Measurements from ENCODE around the gene MLPH. TPM values are rescaled to one million over a fixed set of nuclear protein-coding genes. Genes with fewer than 3 reads are reported as not detected.

MLPH gene
- total RNA-seq, 3 donors from 2014 or later: 0.38 to 0.48 (median 0.47) TPM

DNA sequence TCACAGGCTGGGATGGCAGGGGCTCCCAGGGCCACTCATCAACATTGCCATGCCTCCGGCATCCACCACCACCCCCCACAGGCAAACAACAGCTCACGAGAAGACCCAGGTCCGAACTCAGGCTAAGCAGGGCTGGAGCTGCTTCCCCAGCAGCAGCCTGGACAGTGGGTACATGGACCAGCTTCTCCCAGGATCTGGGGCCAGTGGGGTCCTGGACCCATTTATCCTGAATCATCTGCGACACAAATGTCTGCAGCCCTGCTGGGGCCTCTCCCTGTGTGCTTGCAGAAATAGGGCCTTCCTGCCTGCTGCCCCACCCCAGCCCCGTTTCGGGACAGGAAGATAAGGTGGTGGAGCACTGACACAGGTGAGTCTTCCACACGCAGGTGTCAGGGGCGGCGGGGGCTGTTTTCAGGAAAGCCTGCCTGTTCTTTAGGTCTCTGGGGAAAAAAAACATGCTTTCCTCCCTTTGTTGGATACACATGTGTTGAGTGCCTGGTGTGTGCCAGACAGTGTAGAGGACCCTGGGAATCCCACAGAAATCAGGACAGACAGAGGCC is 83.8 kb downstream of the MLPH start:
- Mint-ChIP-seq H3K27me3 (ENCODE audit: low read depth) (peaks cover 8% of the 10 kb centered on the region), H3K4me3 (no peak overlapping the region), H3K36me3 (ENCODE audit: insufficient read depth) (no peaks in the 10 kb centered on the region), H3K9me3 (no peaks in the 10 kb centered on the region), H3K4me1 (ENCODE audit: low read depth) (peaks cover 2% of the 10 kb centered on the region)
- DNase-seq (no peak), ATAC-seq (no peak)

DNA sequence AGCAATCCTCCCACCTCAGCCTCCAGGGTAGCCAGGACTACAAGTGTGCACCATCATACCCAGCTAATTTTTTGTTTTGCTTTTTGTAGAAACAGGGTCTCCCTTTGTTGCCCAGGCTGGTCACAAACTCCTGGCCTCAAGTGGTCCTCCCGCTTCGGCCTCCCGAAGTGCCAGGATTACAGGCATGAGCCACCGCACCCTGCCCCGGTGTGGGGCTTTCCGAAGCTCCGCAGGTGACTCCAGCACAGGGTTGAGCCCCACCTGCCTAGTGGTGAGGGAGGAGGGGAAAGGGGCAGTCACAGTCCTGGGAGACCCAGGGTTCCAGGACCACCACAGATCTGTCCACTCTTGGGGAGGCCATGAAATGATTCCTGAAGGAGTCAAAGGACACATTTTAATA is 84.5 kb downstream of the MLPH start:
- ATAC-seq (no peak), DNase-seq (no peak)
- H3K9me3 Mint-ChIP-seq: no peaks in the 10 kb centered on the region
- H3K4me1 Mint-ChIP-seq (ENCODE audit: low read depth): peaks cover 2% of the 10 kb centered on the region
- peaks cover 8% of the 10 kb centered on the region for H3K27me3 Mint-ChIP-seq (ENCODE audit: low read depth)
- no peaks in the 10 kb centered on the region for H3K36me3 Mint-ChIP-seq (ENCODE audit: insufficient read depth)
- no peak overlapping the region for H3K4me3 Mint-ChIP-seq

DNA sequence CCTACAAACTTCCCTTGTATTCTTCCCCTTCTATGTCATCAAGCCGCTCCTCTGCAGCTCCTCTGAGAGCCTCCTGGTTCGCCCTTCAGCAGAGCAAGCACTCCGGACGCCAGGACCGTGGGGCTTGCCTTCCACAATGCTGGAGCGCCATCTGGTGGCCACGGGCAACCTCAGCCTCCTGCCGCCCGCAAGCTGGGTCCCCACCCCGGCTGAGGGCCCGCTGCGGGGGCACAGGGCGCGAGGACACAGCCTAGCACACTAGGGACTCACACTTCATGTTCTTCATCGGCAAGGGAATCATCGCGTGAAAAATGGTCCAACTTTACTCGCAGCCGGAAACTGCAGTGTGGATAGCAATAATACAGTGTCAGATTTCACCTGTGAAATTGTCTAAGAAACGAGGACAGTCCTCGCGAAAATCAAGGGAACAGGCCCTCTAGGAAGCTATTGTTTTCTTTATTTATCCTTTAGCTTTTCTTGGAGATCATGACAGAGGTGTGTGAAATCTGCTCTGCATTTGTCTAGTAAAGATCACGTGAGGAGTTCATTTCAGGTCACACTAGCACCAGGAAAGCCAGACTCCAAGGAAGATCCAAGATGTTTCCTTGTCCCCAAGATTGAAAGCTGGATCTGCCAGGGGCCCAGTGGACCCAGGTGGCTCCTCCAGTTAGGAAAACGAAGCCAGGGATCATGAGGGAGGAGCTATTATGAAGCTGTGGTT is 85.1 kb downstream of the MLPH start:
- ATAC-seq (peak; percentile 98 to 99), DNase-seq (peak; percentile 88)
- Mint-ChIP-seq H3K4me3 (no peak overlapping the region), H3K4me1 (ENCODE audit: low read depth) (peaks cover 2% of the 10 kb centered on the region), H3K36me3 (ENCODE audit: insufficient read depth) (no peaks in the 10 kb centered on the region), H3K27me3 (ENCODE audit: low read depth) (peaks cover 8% of the 10 kb centered on the region), H3K9me3 (no peaks in the 10 kb centered on the region)

DNA sequence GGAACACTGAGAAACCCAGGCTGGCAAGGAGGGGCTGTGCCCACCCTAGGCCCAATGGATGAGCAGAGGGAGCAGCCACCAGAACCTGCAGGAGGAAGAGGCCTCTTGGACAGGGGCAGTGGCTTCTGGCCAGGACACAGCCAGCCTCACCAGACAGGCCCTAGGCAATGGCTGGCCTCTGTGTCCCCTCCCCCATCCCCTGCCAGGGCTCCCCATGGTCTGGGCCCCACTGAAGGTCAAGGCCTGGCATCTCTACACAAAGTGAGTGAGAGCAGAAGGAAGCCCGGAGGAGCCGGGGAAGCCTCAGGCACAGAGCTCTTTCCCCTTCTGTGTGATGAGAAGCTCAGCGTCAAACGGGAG is 85.7 kb downstream of the MLPH start:
- ATAC-seq: no peak
- H3K4me1 Mint-ChIP-seq (ENCODE audit: low read depth): peaks cover 2% of the 10 kb centered on the region
- peaks cover 8% of the 10 kb centered on the region for H3K27me3 Mint-ChIP-seq (ENCODE audit: low read depth)
- no peaks in the 10 kb centered on the region for H3K9me3 Mint-ChIP-seq
- DNase-seq: no peak
- no peak overlapping the region for H3K4me3 Mint-ChIP-seq
- H3K36me3 Mint-ChIP-seq (ENCODE audit: insufficient read depth): no peaks in the 10 kb centered on the region

DNA sequence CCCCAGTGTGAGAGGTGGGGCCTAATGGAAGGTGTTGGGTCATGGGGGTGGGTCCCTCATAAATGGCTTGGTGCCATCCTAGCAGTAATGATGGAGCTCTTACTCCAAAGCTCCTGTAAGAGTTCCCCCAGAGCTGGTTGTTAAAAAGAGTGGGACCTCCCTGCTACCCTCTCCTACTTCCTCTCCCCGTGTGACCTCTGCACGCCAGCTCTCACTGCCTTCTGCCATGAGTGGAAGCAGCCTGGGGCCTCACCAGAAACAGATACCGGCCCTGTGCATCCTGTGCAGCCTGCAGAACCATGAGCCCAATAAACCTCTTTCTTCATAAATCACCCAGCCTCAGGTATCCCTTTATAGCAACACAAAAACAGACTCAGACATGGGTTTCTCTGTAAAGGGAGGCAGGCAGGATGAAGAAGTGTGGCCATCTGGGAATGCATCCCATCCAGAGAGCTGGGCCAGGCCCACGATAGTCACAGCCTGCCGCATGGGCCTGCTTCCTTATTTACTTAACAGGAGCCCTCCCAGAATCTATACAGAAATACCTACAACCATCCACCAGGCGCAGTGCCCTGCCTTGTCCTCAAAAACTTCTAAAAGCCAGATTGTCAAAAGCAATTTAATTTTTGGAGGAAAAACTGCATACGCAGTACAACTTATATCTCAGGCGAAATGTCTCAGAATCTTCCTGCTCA is 86.8 kb downstream of the MLPH start:
- ATAC-seq: no peak
- H3K4me1 Mint-ChIP-seq (ENCODE audit: low read depth): peaks cover 2% of the 10 kb centered on the region
- H3K27me3 Mint-ChIP-seq (ENCODE audit: low read depth): peaks cover 7% of the 10 kb centered on the region
- no peaks in the 10 kb centered on the region for H3K36me3 Mint-ChIP-seq (ENCODE audit: insufficient read depth)
- no peak overlapping the region for H3K4me3 Mint-ChIP-seq
- no peak for DNase-seq
- no peaks in the 10 kb centered on the region for H3K9me3 Mint-ChIP-seq

DNA sequence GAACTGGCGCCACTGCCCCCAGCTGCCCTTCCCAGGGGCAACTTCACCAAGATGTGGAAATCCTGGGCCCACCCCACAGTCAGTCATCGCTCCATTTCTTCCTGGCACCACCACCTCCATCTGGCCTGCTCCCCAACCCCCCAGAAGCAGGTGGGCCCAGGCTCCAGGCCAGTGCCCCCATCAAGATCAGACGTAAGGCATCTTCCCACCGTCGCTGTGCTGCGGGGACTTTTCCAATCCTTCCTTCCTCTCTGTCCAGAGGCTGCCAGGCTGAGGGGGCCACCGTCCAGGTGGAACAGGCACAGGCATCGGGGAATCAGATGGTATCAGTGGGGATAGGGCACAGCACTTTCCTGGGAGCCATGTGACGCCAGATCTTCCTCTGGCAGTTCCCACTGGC is 87.4 kb downstream of the MLPH start:
- ATAC-seq: no peak
- H3K4me1 Mint-ChIP-seq (ENCODE audit: low read depth): peaks cover 2% of the 10 kb centered on the region
- H3K27me3 Mint-ChIP-seq (ENCODE audit: low read depth): peaks cover 3% of the 10 kb centered on the region
- H3K9me3 Mint-ChIP-seq: no peaks in the 10 kb centered on the region
- no peaks in the 10 kb centered on the region for H3K36me3 Mint-ChIP-seq (ENCODE audit: insufficient read depth)
- no peak for DNase-seq
- H3K4me3 Mint-ChIP-seq: no peak overlapping the region

DNA sequence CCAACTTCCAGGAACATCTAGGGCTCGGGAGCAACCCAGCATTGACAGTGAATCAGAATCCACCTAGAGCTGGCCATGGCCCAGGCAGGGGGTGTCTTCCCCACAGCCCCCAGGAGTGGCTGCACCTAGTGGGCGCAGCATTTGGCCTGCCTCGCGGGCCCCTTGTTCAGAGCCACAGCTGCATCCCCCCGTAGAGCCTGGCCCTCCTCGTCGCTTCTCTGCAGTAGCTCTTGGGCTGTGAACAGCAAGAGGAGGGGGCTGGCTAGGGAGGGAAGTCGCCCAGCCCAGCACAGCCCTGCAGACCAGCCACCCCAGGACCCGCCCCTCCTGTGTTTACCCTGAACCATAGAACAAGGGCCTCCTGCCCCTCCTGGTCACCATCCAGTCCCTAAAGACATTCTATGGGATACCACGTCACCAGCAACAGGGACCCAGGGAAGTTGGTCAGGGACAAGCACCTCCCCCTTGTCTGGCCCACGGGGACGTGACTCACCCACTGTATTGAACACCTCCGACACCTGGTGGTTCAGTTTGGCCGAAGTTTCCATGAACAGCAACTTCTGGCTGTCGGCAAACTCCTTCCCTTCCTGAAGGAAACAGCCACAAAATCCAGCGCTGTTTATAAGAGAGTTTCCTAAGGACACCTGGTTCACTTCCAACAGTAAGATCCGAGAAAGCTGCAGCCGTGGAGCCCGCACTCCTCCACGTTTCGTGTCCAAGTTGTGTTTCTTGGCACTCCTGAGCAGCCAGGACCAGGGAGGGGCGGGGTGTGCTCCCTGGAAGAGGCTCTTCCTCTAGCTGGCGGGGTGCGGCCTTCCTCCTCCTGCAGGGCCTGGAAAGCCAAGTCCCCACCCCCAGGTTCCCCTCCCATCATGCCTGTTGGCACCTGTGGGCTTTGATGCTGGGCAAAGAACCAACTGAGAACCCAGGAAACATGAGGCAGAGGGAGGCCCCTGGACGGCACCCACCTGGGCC is 88.1 kb downstream of the MLPH start:
- H3K4me3 Mint-ChIP-seq: no peak overlapping the region
- H3K9me3 Mint-ChIP-seq: no peaks in the 10 kb centered on the region
- no peak for ATAC-seq
- no peaks in the 10 kb centered on the region for H3K36me3 Mint-ChIP-seq (ENCODE audit: insufficient read depth)
- peaks cover 2% of the 10 kb centered on the region for H3K4me1 Mint-ChIP-seq (ENCODE audit: low read depth)
- no peaks in the 10 kb centered on the region for H3K27me3 Mint-ChIP-seq (ENCODE audit: low read depth)
- no peak for DNase-seq

DNA sequence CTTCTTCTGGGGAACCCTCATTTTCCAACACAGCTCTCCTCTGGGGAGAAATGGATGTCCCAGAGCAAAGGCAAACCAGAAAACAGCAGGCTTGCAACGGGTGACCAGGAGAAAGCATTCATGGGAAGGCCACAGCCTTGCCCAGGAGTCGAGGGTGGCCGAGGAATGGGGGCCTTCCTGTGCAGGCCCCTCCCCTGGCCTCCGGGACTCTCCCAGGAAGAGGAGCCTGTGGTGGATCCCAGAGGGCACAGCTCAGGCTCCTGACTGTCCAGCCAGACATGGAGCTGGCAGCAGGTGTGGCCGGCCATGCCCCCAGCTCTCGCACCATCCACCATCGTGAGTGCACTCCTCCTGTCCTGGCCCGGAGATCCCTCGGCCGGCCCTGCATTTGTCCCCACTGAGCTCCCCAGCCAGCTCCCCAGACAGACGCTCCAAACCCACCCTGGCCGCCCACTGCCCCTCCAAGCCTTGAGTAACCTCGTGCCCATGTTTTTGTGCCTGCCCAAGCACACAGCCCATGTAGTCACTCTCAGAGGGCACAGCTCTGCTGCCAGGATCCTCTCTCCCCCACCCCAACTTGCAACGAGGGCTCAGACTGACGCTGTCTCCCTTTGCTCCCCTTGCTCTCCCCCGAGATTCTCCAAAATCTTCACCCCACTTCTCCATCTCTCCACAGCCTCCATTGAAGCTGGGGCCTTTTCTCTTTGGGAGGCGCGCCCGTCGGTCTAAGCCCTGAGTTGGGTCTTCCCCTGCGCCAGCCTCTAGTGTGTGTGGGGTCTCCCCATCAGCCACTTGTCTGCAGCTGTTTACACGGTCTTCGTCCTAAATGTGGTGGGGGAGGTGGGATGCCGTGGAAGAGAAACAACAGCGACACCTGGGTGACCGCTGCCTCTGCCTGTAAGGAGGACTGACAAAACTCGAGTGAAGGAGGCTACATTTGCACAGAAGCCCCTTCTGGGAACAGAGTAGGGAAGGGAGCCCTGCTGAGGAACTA is 89.1 kb downstream of the MLPH start:
- DNase-seq: no peak
- Mint-ChIP-seq H3K36me3 (ENCODE audit: insufficient read depth) (no peaks in the 10 kb centered on the region), H3K4me3 (no peak overlapping the region), H3K9me3 (no peaks in the 10 kb centered on the region), H3K4me1 (ENCODE audit: low read depth) (peaks cover 2% of the 10 kb centered on the region), H3K27me3 (ENCODE audit: low read depth) (no peaks in the 10 kb centered on the region)
- ATAC-seq: no peak

DNA sequence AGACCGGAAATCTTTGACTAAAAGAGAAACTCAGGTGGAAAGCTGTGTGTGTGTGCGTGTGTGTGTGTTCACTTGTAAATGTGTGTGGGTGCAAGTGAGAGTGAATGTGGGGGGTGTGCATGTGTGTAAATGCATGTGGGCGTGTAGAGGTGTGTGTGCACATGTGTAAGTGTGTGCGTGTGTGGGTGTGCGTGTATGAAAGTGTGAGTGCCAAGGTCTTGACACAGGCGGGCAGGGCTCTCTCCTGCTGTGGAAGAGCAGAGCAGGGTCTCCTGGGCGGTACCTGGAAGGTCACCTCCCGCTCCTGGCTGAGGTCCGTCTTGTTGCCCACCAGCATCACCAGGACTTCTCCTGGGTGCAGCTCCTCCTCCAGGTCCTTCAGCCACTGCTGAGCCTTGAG is 89.9 kb downstream of the MLPH start:
- DNase-seq (no peak), ATAC-seq (no peak)
- Mint-ChIP-seq H3K4me1 (ENCODE audit: low read depth) (peaks cover 3% of the 10 kb centered on the region), H3K9me3 (no peaks in the 10 kb centered on the region), H3K27me3 (ENCODE audit: low read depth) (no peaks in the 10 kb centered on the region), H3K4me3 (no peak overlapping the region), H3K36me3 (ENCODE audit: insufficient read depth) (no peaks in the 10 kb centered on the region)

DNA sequence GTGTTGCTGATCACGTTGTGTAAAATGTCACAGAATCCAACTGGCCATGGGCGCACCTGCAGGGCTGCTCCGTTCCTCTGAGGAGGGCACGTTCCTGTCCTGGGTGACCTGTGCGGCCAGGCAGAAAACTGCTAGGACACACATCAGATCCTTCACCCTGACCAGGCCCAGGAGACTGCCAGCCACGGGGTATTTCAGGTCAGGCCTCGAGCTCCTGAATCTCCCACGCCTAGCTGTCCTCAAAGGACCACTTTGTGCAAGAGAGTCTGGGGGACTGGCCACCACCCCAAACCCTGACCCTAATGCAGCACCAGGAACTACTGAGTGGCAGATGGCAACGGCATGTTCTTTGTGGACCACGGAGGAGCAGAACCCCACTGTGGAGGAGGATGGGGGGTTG is 90.4 kb downstream of the MLPH start:
- ATAC-seq (no peak), DNase-seq (no peak)
- Mint-ChIP-seq H3K4me1 (ENCODE audit: low read depth) (peaks cover 3% of the 10 kb centered on the region), H3K36me3 (ENCODE audit: insufficient read depth) (no peaks in the 10 kb centered on the region), H3K27me3 (ENCODE audit: low read depth) (no peaks in the 10 kb centered on the region), H3K4me3 (no peak overlapping the region), H3K9me3 (no peaks in the 10 kb centered on the region)

DNA sequence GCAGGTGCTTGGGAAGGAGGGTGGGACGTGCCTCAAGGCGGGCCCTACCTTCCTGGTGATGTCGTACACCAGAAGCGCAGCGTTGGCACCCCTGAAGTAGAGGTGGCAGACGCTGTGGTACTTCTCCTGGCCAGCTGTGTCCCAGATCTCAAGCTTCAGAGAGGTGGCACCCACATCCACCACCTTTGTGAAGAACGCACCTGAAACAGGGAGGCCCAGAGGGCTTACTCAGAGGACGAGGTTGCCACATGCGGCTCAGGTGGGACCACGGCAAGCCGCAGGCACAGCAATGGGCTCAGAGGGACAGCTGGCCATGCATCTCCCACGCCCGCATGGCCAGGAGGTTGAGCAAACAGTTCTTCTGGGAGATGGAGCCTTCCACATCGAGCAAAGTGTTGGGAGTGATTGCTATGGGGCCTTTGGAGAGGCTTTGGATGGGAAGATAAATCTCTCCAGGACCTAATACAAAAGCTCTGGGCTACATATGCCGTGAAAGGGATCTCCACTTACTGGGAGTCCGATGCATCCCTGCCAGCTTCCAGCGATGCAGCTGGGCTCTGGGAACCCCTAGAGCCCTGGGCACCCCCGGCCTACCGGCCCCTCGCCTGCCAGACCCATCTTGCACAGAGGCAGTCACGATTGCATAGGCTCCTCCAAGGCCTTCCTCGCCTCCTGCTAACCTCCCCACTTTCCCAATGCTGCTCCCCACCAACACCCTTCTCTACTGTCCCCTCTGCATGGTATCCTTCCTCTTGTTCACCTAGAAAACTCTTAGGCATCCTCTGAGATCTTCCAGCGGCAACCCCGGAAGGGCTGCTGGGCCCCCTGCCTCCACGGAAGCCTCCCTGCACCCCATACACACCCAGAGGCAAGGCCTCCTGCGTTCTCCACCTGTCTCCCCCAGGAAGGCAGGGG is 91.2 kb downstream of the MLPH start:
- Mint-ChIP-seq H3K4me1 (ENCODE audit: low read depth) (peaks cover 3% of the 10 kb centered on the region), H3K9me3 (no peaks in the 10 kb centered on the region), H3K36me3 (ENCODE audit: insufficient read depth) (no peaks in the 10 kb centered on the region), H3K27me3 (ENCODE audit: low read depth) (no peaks in the 10 kb centered on the region), H3K4me3 (no peak overlapping the region)
- no peak for DNase-seq
- ATAC-seq: no peak

DNA sequence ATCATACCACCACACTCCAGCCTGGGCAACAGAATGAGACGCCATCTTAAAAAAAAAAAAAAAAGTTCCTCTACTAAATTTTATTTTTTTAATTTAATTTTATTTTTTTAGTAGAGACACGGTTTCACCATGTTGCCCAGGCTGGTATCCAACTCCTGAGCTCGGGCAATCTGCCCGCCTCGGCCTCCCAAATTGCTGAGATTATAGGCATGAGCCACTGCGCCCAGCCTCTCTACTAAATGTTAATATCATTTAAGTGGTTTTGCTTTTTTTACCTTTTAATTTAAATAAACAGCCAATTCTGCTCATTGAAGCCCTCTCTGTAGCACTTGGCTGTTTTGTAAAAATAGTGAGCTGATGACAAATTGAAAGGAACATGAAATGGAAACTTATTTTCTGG is 94.3 kb downstream of the MLPH start:
- H3K4me1 Mint-ChIP-seq (ENCODE audit: low read depth): peaks cover 3% of the 10 kb centered on the region
- H3K9me3 Mint-ChIP-seq: no peaks in the 10 kb centered on the region
- no peaks in the 10 kb centered on the region for H3K36me3 Mint-ChIP-seq (ENCODE audit: insufficient read depth)
- ATAC-seq: no peak
- no peak overlapping the region for H3K4me3 Mint-ChIP-seq
- DNase-seq: no peak
- no peaks in the 10 kb centered on the region for H3K27me3 Mint-ChIP-seq (ENCODE audit: low read depth)
